ENCODE data around the gene ARPC4. TPM values are rescaled to one million over a fixed set of nuclear protein-coding genes. Genes with fewer than 3 reads are reported as not detected.
A peak's percentile ranks its signal among the peaks of the same experiment; 100 is the strongest.

The ARPC4 gene
- polyA plus RNA-seq, 10 donors: 58.5 to 101 (median 82.9) TPM

DNA sequence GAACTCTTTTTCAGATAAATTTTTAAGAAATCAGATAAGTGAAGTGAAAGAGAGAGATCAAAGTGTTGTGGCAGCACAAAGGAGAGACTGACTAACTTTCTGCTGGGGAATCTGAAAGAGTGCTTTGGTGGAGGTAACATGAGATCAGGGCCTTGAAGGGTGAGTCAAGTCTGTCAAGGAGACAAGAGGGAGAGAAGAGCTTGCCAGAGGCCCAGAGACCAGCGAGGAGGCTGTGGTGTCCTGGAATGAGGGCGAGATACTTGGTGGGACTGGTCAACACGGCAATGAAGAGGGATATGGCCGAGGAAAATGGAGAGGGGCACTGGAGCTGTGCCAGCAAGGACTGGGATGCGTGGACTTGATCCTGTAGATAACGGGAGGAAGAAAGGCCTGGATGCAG lies 5.2 kb upstream of the ARPC4 start:
- DNase-seq: no peak

DNA sequence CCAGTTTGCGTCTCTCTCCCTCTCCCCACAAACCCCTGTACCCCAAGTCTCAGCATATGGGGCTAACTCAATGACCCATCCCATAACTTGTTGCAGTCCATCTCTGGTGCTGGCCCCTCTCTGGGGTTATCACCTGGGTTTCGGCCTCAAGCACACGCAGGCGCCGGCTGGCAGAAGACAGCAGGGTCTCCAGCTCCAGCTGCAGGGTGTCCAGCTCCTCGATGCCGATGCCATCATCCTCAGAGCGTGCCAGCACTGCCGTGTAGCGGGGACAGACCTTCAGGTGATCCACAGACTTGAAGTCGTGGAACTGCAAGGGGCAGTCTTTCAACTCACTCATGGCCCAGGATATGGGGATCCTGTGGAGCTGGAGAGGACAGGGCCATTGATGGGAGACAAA lies 1.8 kb upstream of the ARPC4 start:
- DNase-seq: no peak

DNA sequence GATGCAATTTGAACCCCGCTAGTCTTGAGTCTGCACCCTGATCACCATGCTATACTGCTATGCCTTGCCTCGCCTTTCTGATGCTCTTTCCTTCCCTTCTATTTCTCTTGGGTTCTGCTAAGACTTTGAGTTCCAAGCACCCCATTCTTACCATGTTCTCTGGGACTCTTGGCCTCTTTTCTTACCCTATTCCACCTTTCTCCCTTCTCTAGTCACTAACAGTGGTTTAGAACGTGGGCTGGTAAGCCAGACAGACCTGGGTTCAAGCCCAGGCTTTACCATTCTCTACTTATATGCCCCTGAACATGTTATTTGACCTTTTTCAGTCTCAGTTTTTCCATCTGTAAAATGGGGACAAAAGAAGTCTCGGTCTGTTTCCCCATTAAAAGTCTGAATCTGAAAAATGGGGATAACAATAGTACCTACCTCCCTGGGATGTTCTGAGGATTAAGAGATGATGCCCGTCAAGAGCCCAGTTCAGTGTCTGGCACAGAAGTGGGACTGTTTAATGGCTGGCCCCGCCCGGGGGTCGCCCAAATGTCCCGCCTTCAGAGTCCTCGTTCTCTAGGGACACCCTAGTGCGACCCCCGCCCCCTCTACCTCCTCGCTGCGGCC lies 985 bp upstream of the ARPC4 start:
- no peak for DNase-seq

DNA sequence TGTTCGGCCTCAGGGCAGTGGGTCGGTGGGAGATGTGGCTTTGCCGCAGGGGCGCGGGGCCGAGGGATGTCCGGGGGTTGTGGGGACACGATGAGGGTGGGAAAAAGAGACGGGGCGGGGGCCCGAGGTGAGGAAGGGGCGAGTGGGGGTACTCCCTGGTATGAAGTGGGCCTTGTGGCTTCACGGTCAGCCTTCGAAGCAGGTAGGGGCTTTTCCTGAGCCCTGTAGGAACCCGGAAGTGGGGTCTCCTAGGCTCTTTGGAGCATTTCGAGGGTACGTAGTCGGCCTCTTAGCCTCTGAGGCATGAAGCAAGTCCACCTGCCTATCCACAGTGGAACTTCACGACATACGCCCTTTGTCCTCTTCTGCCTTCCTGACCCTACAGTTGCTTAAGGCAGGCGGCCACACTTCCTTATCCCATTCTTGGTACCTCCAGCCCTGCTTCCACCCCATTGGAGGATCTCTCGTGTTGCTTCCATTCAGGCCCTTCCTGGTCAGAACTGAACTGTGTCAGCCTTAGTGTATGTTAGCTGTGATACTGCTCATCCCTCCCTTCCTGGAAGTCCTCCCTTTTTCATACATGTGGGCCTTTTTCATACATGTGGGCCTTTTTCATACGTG lies 389 bp downstream of the ARPC4 start:
- peak in 1 of 3 donors; percentile 60 for DNase-seq

DNA sequence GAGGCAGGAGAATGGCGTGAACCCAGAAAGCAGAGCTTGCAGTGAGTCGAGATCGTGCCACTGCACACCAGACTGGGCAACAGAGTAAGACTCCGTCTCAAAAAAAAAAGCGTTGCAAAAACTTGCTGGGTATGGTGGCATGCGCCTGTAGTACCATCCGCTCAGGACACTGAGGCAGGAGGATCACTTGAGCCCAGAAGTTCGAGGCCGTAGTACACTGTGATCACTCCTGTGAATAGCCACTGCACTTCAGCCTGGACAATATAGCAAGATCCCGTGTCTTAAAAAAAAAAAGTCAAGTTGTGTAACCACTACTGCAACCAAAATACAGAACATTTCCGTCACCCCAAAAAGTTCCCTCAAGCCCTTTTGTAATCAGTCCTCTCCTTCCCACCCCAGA lies 1.5 kb downstream of the ARPC4 start:
- DNase-seq: no peak

DNA sequence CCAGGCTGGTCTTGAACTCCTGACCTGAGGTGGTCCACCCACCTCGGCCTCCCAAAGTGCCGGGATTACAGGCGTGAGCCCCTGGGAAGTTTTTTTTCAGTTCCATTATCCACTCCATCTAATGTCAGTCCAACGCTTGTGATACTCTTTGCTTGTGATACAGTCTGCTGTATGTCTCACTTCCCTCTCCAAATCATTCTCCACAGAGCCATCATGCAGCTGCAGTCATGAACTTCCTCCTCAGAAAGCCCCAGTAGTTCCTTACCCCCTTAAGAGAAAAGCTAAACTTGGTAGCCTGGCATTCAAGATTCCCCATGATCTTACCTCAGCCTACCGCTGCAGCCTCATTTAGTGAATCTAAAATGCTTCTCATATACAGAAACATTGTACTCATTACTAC lies 2.3 kb downstream of the ARPC4 start:
- no peak for DNase-seq

DNA sequence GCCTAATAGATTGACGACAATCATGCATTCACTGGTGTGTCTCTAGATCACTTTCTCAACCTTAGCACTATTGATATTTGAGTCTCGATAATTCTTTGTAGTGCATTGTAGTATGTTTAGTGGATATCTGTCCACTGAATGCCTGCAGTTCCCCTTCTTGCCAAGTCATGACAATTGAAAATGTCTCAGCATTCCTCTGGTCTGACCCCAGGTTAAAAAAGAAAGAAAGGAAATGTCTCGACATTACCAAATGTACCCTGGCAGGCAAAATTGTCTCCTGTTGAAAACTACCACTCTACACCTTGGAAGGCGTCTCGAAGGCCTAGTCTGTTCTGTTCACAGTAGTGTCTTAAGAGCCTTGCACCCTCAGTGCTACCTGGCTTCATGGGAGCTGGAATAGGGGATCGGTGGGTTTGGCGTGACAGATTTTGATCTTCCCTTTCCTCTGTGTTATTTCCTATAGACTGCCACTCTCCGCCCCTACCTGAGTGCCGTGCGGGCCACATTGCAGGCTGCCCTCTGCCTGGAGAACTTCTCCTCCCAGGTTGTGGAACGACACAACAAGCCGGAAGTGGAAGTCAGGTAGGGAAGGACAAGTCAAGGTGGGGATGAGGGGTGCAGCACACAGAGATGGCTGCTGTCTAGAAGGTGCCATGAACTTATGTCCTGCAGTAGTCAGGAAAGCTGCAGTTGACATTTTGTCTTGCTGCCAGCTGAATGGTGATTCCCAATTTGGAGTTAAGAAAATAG lies 4.5 kb downstream of the ARPC4 start:
- no peak for DNase-seq

DNA sequence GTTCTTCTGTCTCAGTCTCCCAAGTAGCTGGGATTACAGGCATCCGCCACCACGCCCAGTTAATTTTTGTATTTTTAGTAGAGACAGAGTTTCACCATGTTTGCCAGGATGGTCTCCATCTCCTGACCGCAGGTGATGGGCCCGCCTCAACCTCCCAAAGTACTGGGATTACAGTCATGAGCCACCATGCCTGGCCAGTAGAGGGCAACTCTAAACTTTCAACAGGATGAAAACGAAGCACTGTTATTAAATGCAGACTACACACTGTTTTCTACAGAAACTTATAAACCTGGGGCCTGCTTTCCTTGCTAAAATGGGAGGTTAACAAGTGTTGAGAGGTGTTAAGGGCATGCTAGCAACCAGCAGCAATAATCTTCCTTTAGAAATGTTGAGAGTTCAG lies 7.6 kb downstream of the ARPC4 start:
- DNase-seq: no peak

DNA sequence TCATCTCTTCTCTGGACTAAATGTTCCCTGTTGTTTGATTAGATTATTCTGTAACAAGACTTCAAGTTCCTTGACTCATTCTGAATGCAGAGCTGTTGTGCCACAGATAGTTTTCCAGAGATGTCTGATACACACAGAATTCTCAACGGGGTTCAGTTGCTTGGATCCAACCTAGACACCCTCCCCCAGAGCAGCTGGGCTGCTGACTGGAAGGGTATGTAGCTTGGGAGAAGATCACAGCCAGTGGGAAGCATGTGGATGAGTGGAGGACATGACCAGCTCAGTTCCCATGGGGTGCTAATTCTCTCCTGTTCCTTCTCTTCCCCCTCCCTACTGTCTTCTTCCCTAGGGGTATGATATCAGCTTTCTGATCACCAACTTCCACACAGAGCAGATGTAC lies 10.6 kb downstream of the ARPC4 start:
- DNase-seq: no peak

DNA sequence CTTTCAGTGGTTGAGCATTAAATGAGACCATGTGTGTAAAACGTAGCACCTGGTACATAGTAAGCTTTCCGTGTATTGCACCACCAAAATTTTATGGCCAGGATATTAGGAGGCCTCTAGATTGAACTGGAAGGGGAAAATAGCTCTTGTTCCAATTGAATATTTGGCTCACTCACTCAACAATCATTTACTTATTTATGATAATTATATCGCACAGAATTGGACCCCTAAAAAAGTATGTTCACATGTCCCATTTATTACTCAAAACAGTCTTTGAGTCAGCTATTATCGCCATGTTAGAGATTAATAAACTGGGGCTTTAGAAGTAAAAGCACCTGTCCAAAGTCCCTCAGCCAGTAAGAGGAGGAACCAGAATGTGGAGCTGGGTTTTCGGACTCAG lies 12.1 kb downstream of the ARPC4 start:
- DNase-seq: no peak

DNA sequence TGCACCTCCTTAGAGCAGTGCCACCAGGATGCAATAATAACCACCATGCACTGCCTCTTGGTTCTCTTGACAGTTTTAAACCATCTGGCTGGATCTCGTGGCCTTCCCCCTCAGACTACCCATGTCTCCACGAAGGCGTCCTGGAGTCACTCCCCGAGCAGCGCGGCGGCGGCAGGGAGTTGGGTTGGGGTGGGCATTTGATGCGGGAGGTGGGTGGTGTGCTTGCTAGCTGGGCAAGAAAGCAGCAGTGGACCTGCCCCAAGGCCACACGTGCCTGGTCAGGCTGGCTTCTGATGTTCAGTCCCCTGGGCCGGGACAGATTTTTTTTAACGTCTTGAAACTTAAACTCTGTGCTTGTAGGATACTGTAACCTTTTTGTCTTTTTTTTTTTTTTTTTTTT lies 13.3 kb downstream of the ARPC4 start:
- no peak for DNase-seq

DNA sequence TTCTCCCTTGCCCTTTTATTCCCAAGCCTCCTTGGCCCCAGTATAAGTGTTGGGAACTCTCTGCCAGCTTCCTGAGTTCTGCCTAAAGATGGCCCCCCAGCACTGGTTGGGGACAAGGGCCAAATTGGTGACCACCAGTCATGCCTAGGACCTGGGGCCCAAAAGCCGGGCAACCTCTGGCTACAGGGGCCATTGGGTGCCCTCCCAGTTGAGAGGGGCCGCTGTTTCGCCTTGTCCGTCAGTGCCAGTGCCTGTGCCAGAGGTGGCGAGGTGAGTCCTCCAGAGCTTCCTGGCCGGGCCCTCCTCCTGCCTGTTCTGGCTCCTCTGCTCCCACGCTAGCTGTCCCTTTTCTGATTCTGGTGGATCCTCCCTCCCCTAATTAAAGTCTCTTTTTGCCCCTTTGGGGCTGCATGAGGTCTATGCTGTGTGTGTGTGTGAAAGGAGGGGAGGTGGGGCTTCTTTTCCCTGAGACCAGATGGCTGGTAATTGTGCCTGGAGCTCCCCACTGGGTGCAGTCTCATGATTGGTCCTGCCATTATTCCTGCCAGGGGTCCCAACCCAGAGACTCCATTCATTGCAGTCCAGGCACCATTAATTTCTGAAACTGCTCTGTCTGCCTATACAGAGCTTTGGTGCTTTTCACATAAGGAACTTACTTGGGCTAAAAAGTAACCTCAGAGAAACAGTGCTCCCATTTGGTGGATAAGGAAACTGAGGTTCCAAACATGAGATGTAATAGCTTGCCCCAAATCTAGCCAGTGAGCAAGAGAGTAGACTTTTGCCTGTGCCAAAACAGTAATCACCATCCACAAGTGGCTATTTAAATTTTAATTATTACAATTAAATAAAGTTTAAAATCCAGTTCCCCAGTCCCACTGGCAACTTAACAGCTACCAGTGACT lies 14.1 kb downstream of the ARPC4 start:
- no peak for DNase-seq

DNA sequence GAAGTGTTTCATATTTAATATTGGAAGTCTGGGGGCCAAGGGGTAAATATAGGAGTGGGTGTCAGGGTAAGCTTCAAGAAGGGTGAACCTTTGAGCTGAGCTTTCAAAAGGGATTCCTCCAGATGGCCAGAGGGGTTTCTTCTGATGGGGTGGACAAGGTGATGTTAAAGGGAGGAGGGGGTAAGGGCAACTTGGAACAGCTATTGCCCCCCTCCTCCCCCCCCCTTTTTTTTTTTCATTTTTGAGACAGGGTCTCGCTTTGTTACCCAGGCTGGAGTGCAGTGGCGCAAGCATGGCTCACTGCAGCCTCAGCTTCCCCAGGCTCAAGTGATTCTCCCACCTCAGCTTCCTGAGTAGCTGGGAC lies 15.1 kb downstream of the ARPC4 start:
- DNase-seq: no peak

DNA sequence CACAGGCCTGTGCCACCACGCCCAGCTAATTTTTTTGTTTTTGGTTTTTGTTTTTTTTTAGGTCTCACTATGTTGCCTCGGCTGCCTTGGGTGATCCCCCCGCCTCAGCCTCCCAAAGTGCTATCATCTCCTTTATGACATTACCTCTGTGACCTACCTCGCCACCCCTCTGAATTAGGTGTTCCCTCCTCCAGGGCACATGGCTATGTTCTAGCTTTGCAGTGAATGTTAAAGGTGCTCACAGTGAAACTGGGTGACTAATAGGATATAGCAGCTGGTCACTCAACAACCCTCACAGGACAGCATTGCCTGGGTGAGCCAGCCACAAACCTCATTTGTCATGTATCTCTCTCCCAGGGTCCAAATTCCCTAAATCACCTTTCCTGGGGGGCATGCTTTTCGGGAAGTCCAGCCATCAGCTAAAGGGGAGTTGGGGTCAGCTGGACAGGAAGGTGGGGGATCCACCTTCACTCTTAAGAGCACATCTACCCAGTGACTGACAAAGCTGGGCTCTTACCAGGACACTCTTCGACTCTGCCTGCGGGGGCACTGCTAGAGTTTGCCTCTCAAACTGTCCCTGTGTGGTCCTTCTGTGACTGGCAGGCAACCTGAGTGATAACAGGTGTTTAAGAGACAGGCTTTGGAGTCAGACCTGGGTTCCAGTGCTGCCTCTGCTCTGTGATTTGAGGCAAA lies 15.6 kb downstream of the ARPC4 start:
- DNase-seq: peak in 1 of 3 donors; percentile 31

DNA sequence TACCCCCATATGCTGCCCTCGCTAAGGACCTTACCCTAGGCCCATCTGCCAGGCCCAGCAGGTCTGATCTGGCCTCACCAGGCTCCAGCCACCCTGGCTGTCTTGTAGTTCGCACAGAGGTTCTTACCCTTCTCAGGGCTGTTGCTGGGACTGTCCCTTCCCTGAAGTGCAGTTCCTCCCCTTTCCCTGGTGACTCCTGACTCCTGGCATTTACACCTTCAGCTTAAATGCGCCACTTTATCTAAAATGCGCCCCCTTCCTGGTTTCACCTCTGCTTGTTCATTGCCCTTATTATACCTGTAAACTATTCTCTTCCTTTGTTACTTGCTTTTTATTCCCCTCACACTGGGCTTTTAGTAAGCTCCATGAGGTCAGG lies 16.3 kb downstream of the ARPC4 start:
- no peak for DNase-seq

DNA sequence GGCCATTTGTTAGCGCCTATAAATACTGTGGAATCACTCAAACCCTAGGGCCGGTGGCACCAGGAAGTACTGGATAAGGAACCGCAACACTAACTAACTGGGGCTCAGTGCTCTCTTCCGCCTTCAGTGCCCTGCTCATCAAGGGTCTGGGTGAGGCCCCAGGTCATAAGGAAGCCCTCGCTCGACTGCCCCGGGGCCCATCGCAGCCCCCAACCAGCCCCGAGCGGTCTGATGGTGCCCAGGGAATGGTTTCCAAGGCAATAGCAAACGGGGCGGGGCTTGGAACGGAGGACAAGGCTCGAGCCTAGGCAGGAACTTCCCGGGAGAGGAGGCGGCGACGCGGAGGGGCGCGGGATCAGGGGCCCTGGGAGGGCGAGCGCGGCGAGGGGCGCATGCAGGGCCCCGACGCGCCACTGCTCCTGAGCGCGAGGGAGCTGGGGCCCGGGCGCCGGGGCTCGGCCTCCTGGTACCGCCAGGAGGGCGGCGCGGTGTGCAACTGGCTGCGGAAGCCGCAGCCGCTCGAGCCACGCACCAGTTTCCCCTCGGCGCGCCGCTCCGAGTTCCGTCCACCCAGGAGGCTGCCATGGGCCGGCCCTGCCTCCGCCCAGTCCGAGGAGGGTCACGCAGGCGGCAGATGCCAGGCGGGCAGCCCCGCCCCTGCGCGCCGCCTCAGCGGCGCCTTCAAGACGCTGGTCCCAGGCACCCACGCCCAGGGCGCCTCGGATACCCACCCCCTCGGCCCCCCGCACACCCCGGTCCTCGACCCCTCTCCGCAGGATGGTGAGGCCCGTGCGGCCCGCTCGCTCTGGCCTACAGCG lies 16.9 kb downstream of the ARPC4 start, which contains the start of gene TTLL3:
Gene TTLL3, plus strand, starts transcription at position 648 of the 818 bp plus-strand sequence. CDS start 400 bp downstream, outside the sequence.
- peak; percentile 47 to 90 (median 71) for DNase-seq

DNA sequence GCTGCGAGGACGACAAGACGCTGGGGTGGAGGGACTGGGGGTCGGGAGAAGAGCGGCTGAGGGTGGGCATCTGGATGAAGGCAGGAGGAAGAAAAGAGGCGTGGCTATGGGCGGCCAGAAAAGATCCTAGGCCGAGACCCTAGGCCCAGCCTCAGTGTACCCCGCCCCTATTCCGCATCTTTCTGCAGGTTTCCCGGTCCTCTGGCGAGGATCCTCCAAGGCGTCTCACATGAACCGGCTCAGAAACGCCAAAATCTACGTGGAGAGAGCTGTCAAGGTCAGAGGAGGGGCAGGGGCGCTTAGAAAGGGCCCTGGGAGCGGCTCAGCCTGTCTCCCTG lies 17.5 kb downstream of the ARPC4 start:
- peak in 2 of 3 donors; percentile 41 to 74 for DNase-seq

DNA sequence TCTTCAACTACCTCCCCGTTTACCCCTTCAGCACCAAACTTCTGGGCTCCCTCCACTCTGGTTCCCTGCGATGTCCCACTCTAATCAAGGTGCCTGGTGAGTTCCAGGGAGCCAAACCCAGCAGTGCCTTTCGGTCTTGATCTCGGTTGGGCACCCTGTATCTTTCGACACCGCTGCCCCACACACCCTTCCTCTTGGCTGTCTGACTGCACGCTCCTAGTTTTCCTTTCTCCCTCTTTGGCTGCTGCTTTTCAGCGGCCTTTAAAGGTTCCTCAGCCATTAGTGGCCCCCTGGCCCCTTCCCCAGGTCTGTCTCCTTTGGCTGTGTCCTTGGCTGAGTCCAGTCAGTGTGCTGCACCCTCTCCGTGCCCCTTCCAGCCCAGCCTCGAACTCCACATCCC lies 18.0 kb downstream of the ARPC4 start:
- DNase-seq: no peak

DNA sequence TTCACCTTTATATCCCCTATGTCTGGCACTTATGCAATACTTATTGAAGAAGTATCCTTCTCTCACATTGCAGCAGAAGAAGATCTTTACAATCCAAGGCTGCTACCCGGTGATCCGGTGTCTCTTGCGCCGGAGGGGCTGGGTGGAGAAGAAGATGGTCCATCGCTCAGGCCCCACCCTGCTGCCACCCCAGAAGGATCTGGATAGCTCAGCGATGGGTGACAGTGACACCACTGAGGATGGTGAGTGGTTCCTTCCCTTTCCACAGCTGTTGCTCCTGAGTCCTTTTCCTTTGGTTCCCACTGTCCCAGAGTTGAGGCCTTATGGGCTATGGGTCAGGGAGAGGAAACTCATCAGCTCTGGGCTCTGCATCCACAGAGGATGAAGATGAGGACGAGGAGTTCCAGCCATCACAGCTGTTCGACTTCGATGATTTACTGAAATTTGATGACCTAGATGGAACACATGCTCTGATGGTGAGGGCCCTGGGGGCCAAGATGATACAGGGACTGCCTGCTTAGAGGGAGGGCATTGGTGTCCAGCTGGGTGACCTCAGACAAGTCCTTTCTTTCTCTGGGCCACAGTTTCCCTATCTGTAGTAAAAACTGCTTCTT lies 20.1 kb downstream of the ARPC4 start:
- DNase-seq: no peak

DNA sequence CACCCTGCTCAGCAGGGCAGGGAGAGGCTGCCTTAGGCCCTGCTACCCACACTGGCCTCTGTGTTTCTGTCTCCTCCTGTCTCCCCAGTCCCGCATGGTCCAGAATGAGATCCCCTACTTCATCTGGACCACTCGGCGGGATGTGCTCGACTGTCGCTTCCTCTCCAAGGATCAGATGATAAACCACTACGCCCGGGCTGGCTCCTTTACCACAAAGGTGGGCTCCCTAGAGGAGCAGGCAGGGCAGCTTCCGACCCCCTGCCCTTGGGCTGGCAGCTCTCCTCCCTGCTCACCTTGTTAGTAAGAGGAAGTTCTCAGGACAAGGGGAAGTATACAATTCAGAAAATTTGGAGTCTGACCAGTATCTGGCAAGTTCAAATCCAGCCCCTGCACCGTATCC lies 23.1 kb downstream of the ARPC4 start:
- DNase-seq: no peak
